HL-60/S4 (cell line): ENCODE results near the gene GPR180.

Source experiments
- in situ Hi-C: fragments of 300-500 bp; cut with MboI; formaldehyde crosslinking; loops from 2 replicates; pipeline ENCODE4 v1.14.3; 2022; ENCODE audit warnings: low sequenced_read_pairs

Gene GPR180

DNA sequence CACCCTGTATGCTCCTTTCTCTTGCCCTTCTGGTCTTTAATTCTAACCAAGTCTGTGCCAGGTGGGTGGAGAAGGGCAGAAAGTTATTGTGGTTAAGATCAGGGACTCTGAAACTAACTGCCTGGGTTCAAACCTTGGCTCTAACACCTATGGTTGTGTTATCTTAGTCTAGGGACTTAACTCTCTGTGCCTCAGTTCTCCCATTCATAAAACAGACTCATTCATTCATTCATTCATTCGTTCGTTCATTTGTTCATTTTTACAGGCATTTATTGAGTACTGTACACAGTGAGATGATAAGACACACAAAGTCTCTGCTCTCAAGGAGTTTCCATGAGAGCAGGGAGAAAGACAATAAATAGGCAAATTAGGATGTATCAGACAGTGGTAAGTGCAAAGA lies 80.6 kb downstream of the GPR180 start:
- in situ Hi-C loops, result loop anchor here (25.0 kb wide), 1 partner anchor 730 kb away; no protein-coding TSS in a partner anchor

- in situ Hi-C loops, result loop anchor here (25.0 kb wide), 1 partner anchor 729 kb away; no protein-coding TSS in a partner anchor
Observed at GRCh38 chr13:94683409-94683808, 81.8 kb downstream of the GPR180 start.
